NCI-H146 treated with DMSO at 0.1 percent for 48 hours (cell line): ENCODE measurements around the gene PRCP.
A peak's percentile ranks its signal among the peaks of the same experiment; 100 is the strongest.
"Not testable (repeated sequence)": the region's sequence is repeated elsewhere in the genome, so short reads cannot be mapped to it uniquely, and the experiment has no call there.

Experiments
- DNase-seq: peaks from one replicate; lab custom pipeline; 2025; ENCODE audit not compliant: unreplicated experiment; lab: John Stamatoyannopoulos, UW

PRCP gene

DNA sequence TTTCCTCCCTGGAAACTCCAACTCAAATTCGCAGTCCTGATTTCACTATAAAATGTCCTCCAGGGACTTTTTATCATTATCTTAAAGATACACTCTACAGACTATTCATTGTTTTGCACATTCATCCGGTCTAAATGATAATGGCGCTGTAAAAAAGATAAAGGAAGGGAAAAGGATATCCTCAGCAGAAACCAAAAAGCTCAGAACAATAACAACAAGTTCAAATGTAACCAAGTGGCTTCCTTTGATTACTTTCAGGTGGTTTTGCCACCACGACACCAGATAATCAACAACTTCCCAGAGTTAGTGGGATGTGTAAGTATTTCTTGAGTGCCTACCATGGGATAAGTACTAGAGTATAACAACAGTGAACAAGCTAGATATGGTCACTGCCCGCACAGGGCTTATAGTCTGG is 26.3 kb downstream of the PRCP start:
- DNase-seq: no peak

- no peak for DNase-seq
Observed at GRCh38 chr11:82872377-82873150, 27.7 kb downstream of the PRCP start.

GRCh38 chr11:82871646-82872045 is 28.6 kb downstream of the PRCP start:
- DNase-seq: no peak

- no peak for DNase-seq
Observed at GRCh38 chr11:82869657-82870056, 30.6 kb downstream of the PRCP start.

DNA sequence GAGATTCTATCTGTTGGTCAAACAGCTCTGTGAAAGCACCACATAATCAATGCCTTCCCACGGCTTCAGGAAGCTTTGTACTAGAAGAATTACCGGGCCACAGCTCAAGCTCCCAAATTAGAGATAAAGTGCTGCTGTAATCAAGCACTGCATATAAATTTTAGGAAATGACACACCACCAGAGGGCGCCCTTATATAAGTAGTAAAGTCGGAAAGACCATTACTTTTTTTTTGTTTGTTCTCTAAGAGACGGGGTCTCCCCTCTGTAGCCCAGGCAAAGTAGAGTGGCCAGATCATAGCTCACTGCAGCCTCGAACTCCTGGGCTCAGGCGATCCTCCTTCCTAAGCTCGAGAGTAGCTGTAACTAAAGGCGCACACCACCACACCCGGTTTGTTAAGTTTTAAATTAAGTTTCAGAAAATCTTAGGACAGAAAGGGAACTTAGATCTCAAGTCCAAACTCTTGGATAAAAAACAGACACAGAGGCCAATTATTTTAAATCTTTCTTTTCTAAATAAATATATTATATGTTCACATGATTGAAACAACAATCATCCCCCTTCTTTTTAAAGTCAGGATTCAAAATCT is 32.6 kb downstream of the PRCP start:
- DNase-seq: peak; percentile 80

DNA sequence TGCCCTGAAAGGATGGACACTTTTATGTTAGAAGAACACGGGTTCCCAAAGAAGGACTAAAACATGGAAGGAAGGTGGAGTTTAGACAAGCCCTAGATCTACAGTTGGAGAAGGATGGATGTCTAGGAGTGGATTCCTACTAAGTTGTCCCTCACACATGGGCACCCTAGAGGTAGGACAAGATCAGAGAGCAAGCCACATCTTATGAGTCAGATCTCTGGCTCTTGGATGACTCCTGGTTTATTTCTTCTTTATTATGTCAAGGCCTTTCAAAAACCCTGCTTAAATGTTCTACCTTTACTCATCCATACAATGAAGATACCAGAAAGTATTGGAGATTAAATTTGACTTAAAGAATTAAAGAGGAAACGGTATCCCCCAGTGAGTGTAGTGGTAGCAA is 34.4 kb downstream of the PRCP start:
- DNase-seq: no peak

DNA sequence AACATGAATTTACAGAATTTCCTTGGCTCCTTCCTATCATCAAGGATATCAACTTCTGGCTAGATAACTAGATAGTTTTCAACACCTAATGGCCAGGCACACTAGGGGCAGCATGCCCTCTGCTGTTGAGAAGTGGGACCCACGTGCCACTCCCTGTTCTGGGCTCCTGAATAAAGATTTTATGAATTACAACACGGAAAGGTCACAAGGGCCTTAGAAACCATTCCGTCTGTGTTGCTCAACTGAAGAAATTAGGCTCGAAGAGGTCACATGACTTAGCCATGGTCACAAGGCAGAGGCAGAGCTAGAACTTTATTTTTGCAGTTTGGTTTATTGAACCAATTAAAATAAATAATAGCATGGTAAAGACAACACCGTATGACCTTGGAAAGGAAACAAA is 36.0 kb downstream of the PRCP start:
- DNase-seq: peak; percentile 9

DNA sequence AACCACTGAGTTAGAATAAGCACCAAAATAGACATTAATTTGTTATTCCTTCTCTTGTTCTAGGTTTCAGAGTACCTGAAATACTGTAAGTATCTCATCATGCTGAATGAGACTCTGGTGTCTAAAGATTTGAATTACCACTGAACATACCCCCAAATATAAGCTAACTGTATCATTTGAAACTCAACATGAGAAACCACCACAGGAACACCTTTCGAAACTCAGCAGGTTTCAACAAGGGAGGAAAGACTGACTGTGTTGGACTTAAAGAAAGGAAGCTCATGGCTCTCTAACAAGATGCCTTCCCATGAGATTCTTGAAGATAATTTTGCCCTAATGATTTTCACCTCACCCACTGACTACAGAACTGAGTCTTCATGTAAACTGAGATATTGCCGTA is 37.0 kb downstream of the PRCP start:
- DNase-seq: no peak

DNA sequence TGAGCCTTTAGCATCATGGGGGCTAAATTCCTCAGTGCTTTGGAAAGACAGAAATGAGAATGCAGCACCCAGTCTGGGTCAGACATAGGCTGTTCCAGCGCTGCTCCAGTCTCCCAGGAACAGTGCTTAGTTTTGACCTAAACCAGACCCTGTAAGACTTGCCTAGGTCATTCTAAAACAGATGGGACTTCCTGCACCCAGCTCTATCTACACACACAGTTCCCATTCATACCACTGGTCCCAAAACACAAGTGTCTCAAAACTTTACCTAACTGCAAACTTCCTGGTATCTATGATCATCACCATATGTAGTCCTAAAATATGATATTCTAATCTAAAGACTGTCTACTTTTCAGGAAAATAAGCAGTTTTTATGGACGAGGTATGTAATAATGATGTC is 37.9 kb downstream of the PRCP start:
- no peak for DNase-seq

- DNase-seq: no peak
Observed at GRCh38 chr11:82859750-82860149, 40.5 kb downstream of the PRCP start.

- no peak for DNase-seq
Observed at GRCh38 chr11:82858556-82859091, 41.6 kb downstream of the PRCP start.

GRCh38 chr11:82858133-82858532 is 42.1 kb downstream of the PRCP start:
- DNase-seq: no peak

- DNase-seq: no peak
Observed at GRCh38 chr11:82857145-82857544, 43.1 kb downstream of the PRCP start.

DNA sequence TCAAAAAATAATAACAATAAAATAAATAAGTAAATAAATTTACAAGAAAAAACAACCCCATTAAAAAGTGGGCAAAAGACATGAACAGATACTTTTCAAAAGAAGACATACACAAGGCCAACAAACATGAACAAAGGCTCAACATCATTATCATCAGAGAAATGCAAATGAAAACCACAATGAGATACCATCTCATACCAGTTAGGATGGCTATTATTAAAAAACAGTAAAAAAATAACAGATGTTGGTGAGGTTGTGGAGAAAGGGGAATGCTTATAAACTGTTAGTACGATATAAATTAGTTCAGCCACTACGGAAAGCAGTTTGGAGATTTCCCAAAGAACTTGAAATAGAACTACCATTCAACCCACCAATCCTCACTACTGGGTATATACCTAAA is 44.6 kb downstream of the PRCP start:
- DNase-seq: no peak

- DNase-seq: not testable (repeated sequence)
Observed at GRCh38 chr11:82854916-82855315, 45.3 kb downstream of the PRCP start.

DNA sequence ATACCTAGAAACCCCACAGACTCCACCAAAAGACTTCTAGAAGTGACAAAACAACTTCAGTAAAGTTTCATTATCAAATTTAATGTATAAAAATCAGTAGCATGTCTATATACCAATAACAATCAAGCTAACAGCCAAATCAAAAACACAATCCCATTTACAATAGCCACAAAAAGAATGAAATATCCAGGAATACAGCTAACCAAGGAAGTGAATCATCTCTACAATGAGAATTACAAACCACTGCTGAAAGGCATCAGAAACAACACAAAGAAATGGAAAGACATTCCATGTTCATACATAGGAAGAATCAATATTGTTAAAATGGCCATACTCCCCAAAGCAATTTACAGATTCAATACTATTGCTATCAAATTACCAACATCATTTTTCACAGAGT is 46.0 kb downstream of the PRCP start:
- no peak for DNase-seq

DNA sequence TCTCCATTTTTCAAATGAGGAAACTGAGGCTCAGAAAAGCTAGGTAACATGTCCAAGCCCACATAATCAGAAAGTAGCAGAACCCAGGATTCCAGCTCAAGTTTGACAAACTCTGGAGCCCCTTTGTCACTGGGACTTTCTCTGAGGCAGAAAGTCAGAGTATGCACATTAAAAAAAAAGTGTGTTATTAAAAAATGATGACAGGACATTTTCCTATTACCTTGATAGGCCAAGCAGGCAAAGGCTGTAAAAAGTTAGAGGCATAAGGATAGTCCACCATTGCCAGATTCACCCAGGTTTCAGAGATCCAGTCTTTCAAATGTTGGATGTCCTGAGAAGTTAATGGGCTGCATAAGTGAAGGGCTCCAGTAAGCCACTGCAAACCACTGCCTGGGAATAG is 51.4 kb downstream of the PRCP start:
- no peak for DNase-seq

DNA sequence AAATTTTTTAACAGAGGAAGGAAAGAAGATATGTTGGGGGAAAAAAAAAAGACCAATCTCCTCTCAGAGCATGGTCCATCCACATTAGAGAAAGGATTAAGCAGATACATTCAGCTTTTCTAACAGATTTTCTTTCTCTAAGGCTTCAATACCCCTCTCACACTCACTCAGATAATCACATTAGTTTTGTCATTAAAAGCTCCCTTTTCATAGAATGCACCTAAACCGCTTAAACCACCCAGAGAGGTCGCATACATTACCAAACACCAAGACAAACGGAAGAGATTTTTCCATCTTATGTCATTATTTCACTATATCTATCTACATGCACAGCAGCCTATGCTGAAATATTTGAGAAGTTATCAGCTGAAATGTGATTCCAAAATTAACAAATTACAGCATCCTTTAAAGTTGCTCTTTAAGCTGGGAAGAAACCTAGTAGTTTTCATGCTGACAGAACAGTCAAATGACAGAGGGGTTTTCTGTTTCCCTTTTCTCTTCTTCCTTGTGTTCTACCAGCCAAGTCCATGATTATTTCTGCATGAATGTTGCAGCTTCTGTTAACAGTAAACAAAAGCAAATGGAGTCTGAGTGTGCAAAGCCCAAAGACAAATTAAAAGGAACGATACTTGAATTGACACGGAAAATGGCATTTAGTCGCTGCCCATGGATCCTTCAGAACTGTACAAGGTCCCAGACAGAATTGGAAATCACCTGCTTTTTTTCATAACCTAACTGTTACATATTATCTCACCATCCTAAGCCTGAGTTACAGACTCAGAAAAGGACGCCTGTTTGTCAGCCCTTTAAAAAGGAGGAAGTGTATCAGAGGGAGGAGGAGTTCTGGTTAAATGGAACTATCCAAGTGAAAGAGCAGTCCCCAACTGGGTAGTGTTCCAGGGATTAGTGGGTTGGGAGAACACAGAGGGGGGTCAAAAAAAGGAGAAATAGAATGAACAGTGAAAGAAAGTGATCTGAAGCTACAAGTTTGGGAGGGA is 54.6 kb downstream of the PRCP start:
- no peak for DNase-seq

- DNase-seq: no peak
Observed at GRCh38 chr11:82843057-82843795, 57.0 kb downstream of the PRCP start.

DNA sequence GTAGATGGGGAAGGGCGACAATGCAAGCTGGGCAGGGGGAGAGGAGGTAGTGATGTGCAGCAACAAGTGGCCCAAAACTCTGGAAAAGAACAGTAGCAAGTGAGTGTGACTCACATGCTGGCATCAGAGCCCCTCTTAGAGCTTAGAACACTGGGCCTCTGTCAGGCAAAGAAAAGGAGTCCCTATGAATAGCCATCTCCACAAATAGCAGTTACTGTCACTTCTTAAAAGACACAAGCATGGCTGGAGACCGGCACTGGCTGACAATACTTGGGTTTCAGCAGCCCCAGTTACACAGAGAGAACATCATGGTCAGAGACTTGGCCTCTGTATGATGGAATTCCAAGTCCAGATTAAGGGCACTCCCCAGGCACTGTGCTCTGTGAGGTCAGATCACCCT is 58.2 kb downstream of the PRCP start:
- DNase-seq: no peak

DNA sequence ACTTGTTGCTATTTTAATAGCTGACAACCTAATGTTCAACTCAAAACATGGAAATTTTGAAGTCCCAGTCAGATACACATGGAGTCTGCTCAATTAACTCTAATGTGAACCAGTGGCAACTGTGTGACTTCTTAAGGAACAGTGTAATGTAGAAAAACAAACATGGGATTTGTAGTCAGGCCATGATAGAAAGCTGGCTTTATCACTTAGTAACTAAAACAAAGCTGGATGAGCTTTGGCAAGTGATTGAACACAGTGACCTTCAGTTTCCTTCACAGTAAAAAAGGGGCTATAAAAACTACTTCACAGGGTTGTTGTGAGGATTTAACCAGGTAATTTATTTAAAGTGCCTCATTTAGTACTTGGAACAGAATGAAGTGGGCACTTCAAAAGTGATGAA is 62.6 kb downstream of the PRCP start:
- no peak for DNase-seq
